IMR-90 (cell line): ENCODE data around the gene UNC119. TPM values are rescaled to one million over a fixed set of nuclear protein-coding genes. Genes with fewer than 3 reads are reported as not detected.

ENCODE experiments used
- ATAC-seq: fragments of 200-7000 bp; cut with Tn5 transposase; 2 replicates; pipeline ENCODE4 v1.9.1; 2020; ENCODE audit warnings: low read depth, mild to moderate bottlenecking, moderate library complexity
- BruUV-seq: library from RNA; stranded (reverse); fragments of 400-500 nt; replicated peaks from 2 replicates; lab custom pipeline; 2021; lab: Mats Ljungman, UMichigan
- CTCF ChIA-PET: fragments of 300-600 bp; formaldehyde crosslinking; extraction: SDS; loops from one replicate; lab custom pipeline; 2021; ENCODE audit warnings: antibody characterized with exemption; lab: Yijun Ruan, JAX
- POLR2A ChIA-PET: fragments of 300-600 bp; sonication (Branson Sonifier 250); formaldehyde crosslinking; loops from one replicate; lab custom pipeline; 2022; ENCODE audit warnings: antibody characterized with exemption; ENCODE audit not compliant: unreplicated experiment; lab: Charles Lee
- DNase-seq: peaks from one replicate; pipeline ENCODE4 v3.0.0; 2013
- H2AFZ ChIP-seq: replicated peaks from 2 replicates; pipeline ENCODE3; 2013; ENCODE audit warnings: low read length, mild to moderate bottlenecking; ENCODE audit not compliant: poor library complexity
- H2AK5ac ChIP-seq: 2 replicates; pipeline ENCODE4 v1.6.1; 2013; ENCODE audit warnings: low read depth, low read length, inconsistent platforms
- H2AK9ac ChIP-seq: replicated peaks from 2 replicates; pipeline ENCODE3; 2013; ENCODE audit warnings: mild to moderate bottlenecking, low read depth, low read length, moderate library complexity; ENCODE audit not compliant: poor library complexity
- H2BK120ac ChIP-seq: 2 replicates; pipeline ENCODE4 v1.6.1; 2013; ENCODE audit warnings: low read depth, low read length, inconsistent platforms
- H2BK15ac ChIP-seq: 3 replicates; pipeline ENCODE4 v1.6.1; 2013; ENCODE audit warnings: low read depth, low read length, inconsistent platforms
- H2BK20ac ChIP-seq: 2 replicates; pipeline ENCODE4 v1.6.1; 2013; ENCODE audit warnings: low read depth, mild to moderate bottlenecking, inconsistent platforms, low read length, moderate library complexity
- H2BK5ac ChIP-seq: 2 replicates; pipeline ENCODE4 v1.6.1; 2013; ENCODE audit warnings: mild to moderate bottlenecking, low read depth, low read length, inconsistent platforms; ENCODE audit not compliant: poor library complexity, severe bottlenecking
- H3K14ac ChIP-seq: replicated peaks from 2 replicates; pipeline ENCODE4 v1.6.1; 2013; ENCODE audit warnings: low read depth, low read length, inconsistent platforms
- H3K18ac ChIP-seq: 2 replicates; pipeline ENCODE4 v1.6.1; 2013; ENCODE audit warnings: low read depth, low read length, control low read depth
- H3K23ac ChIP-seq: 2 replicates; pipeline ENCODE4 v1.6.1; 2013; ENCODE audit warnings: low read depth, low read length, inconsistent platforms
- H3K27ac ChIP-seq: 2 replicates; pipeline ENCODE4 v1.5.1; 2013; ENCODE audit warnings: mild to moderate bottlenecking, control low read depth, low read length; ENCODE audit not compliant: insufficient read depth
- H3K27me3 ChIP-seq: 2 replicates; pipeline ENCODE4 v1.6.1; 2013; ENCODE audit warnings: low read length; ENCODE audit not compliant: control insufficient read depth, insufficient read depth
- H3K36me3 ChIP-seq: 2 replicates; pipeline ENCODE4 v1.6.1; 2013; ENCODE audit warnings: low read length, mixed read lengths; ENCODE audit not compliant: control insufficient read depth, insufficient read depth
- H3K4ac ChIP-seq: 2 replicates; pipeline ENCODE4 v1.6.1; 2013; ENCODE audit warnings: low read depth, low read length, inconsistent platforms
- H3K4me1 ChIP-seq: 2 replicates; pipeline ENCODE4 v1.6.1; 2013; ENCODE audit warnings: low read length, mixed read lengths; ENCODE audit not compliant: control insufficient read depth, insufficient read depth
- H3K4me2 ChIP-seq: 2 replicates; pipeline ENCODE4 v1.6.1; 2013; ENCODE audit warnings: low read depth, mild to moderate bottlenecking, control low read depth, low read length, moderate library complexity
- H3K4me3 ChIP-seq: 2 replicates; pipeline ENCODE4 v1.5.1; 2013; ENCODE audit warnings: low read depth, mild to moderate bottlenecking, control low read depth, low read length, moderate library complexity; ENCODE audit not compliant: insufficient read depth
- H3K56ac ChIP-seq: 2 replicates; pipeline ENCODE4 v1.6.1; 2013; ENCODE audit warnings: low read length, inconsistent platforms; ENCODE audit not compliant: insufficient read depth; ENCODE audit errors: extremely low read depth
- H3K79me1 ChIP-seq, 2 experiments: 2 replicates each; pipeline ENCODE4 v1.6.1; 2013; ENCODE audit warnings: low read length in 2 of 2, inconsistent platforms in 1 of 2, low read depth in 1 of 2
- H3K9ac ChIP-seq: 2 replicates; pipeline ENCODE4 v1.6.1; 2013; ENCODE audit warnings: low read depth, low read length, control low read depth
- H3K9me1 ChIP-seq: 2 replicates; pipeline ENCODE4 v1.6.1; 2013; ENCODE audit warnings: low read length, inconsistent platforms; ENCODE audit not compliant: insufficient read depth
- H3K9me3 ChIP-seq: 2 replicates; pipeline ENCODE4 v1.6.1; 2013; ENCODE audit warnings: low read length; ENCODE audit not compliant: control insufficient read depth, insufficient read depth
- H4K20me1 ChIP-seq: 2 replicates; pipeline ENCODE4 v1.6.1; 2013; ENCODE audit warnings: low read length, inconsistent platforms; ENCODE audit not compliant: insufficient read depth
- H4K5ac ChIP-seq: 2 replicates; pipeline ENCODE4 v1.6.1; 2013; ENCODE audit warnings: mild to moderate bottlenecking, low read depth, low read length, control low read depth
- H4K8ac ChIP-seq, 2 experiments: 2 replicates each; pipeline ENCODE4 v1.6.1; 2013; ENCODE audit warnings: low read depth in 2 of 2, low read length in 2 of 2, control low read depth in 1 of 2, inconsistent platforms in 1 of 2
- H4K91ac ChIP-seq: 2 replicates; pipeline ENCODE4 v1.6.1; 2013; ENCODE audit warnings: low read depth, low read length, inconsistent platforms; ENCODE audit not compliant: insufficient read depth
- BHLHE40 ChIP-seq: fragments of 150-350 bp; IDR thresholded peaks from 2 replicates; pipeline ENCODE4 v1.6.1; 2016; ENCODE audit warnings: mild to moderate bottlenecking, low read depth, low read length
- CHD1 ChIP-seq: IDR thresholded peaks from 2 replicates; pipeline ENCODE4 v1.6.1; 2012; ENCODE audit warnings: low read depth, low read length, improper control_type of control experiment
- ELK1 ChIP-seq: fragments of 150-350 bp; IDR thresholded peaks from 2 replicates; pipeline ENCODE4 v1.6.1; 2016; ENCODE audit warnings: low read depth, mild to moderate bottlenecking, low read length, moderate library complexity, borderline replicate concordance
- MXI1 ChIP-seq: IDR thresholded peaks from 2 replicates; pipeline ENCODE4 v1.6.1; 2012; ENCODE audit warnings: low read depth, mild to moderate bottlenecking, low read length, moderate library complexity, borderline replicate concordance
- NFE2L2 ChIP-seq: fragments of 150-350 bp; IDR thresholded peaks from 2 replicates; pipeline ENCODE4 v1.6.1; 2016; ENCODE audit warnings: low read depth, mild to moderate bottlenecking, low read length
- RAD21 ChIP-seq: IDR thresholded peaks from 2 replicates; pipeline ENCODE4 v1.6.1; 2012; ENCODE audit warnings: low read length, improper control_type of control experiment
- RCOR1 ChIP-seq: IDR thresholded peaks from 2 replicates; pipeline ENCODE4 v1.6.1; 2012; ENCODE audit warnings: mild to moderate bottlenecking, low read length, improper control_type of control experiment; ENCODE audit not compliant: insufficient replicate concordance
- USF2 ChIP-seq: fragments of 150-350 bp; IDR thresholded peaks from 2 replicates; pipeline ENCODE4 v1.6.1; 2017; ENCODE audit warnings: mild to moderate bottlenecking, antibody characterized with exemption, low read length, low read depth
- WGBS, 2 experiments: methylation state at CpG; one replicate each; pipeline versions ENCODE4 v1.1.5 to v1.1.7; 2013; ENCODE audit warnings: missing lambda C conversion rate in 2 of 2; ENCODE audit not compliant: insufficient read length in 1 of 2; ENCODE audit errors: extremely low coverage in 2 of 2; 5-methylcytosine and 5-hydroxymethylcytosine counted together
- dilution Hi-C: fragments of 300-500 bp; cut with HindIII; formaldehyde crosslinking; loops from one replicate; pipeline ENCODE4 v1.14.3; 2018; ENCODE audit warnings: low sequenced_read_pairs; ENCODE audit not compliant: unreplicated experiment
- in situ Hi-C: fragments of 300-500 bp; cut with MboI; formaldehyde crosslinking; loops from 3 replicates; pipeline ENCODE4 v1.14.3; 2019; ENCODE audit warnings: low sequenced_read_pairs, inconsistent platforms, mixed read lengths
- intact Hi-C: fragments of 100-400 bp; cut with micrococcal nuclease; formaldehyde crosslinking; loops from 2 replicates; pipeline ENCODE4 v1.10.0; 2022
- polyA plus RNA-seq, 3 experiments: library from polyadenylated mRNA; depleted of rRNA; stranded (reverse); fragments of >200 nt; gene quantifications; 2 replicates each; pipeline ENCODE4 v1.2.3, GENCODE V29; 2012; ENCODE audit warnings: low replicate concordance in 1 of 3
- total RNA-seq: library from RNA; depleted of rRNA; stranded (reverse); fragments of >200 nt; gene quantifications from 2 replicates; pipeline ENCODE4 v1.2.3, GENCODE V29; 2012

UNC119 gene
- total and polyA plus RNA-seq, 2 of the 4 experiments (the other 2 are of a cell fraction): 22.4 to 57.4 TPM

- no peaks in the 10 kb centered on the region for H3K9me3 ChIP-seq
- no peak overlapping the region for H3K27ac ChIP-seq
- ChIA-PET POLR2A (no interaction called here), CTCF (no interaction called here)
- H2AK5ac ChIP-seq: no peak overlapping the region
- H3K56ac ChIP-seq: no peak overlapping the region
- H3K79me1 ChIP-seq: no peaks in the 10 kb centered on the region
- no peak overlapping the region for H2BK5ac ChIP-seq
- BruUV-seq: no TSS peak
- in situ Hi-C loops: no loop called here
- no peak overlapping the region for H2BK120ac ChIP-seq
- no peak overlapping the region for H2BK15ac ChIP-seq
- TF ChIP-seq RCOR1: no peak
- TF ChIP-seq MXI1: no peak
- TF ChIP-seq BHLHE40: no peak
- TF ChIP-seq ELK1: no peak
- no peak for TF ChIP-seq CHD1
- TF ChIP-seq NFE2L2: no peak
- TF ChIP-seq USF2: no peak
- no peak for TF ChIP-seq RAD21
- 56% methylated on average over 5 of the region's 8 CpGs; no CpG with 5 or more reads in 1 of the 2 experiments for WGBS, 2 experiments
- intact Hi-C loops: no loop called here
- H4K8ac ChIP-seq: no peak overlapping the region
- no peak overlapping the region for H3K18ac ChIP-seq
- H2BK20ac ChIP-seq: no peak overlapping the region
- H3K4ac ChIP-seq: no peak overlapping the region
- peaks cover 6% of the 10 kb centered on the region for H3K9me1 ChIP-seq
- no peak overlapping the region for H2AK9ac ChIP-seq
- peaks cover 13% of the 10 kb centered on the region for H3K4me1 ChIP-seq
- no peak overlapping the region for H4K5ac ChIP-seq
- no peak overlapping the region for H3K4me3 ChIP-seq
- no peak overlapping the region for H3K9ac ChIP-seq
- no peak overlapping the region for H4K91ac ChIP-seq
- ATAC-seq (no peak), DNase-seq (no peak)
- H3K4me2 ChIP-seq: no peak overlapping the region
- no peak overlapping the region for H3K14ac ChIP-seq
- peaks cover 20% of the 10 kb centered on the region for H3K27me3 ChIP-seq
- dilution Hi-C loops: no loop called here
- H4K20me1 ChIP-seq: no peaks in the 10 kb centered on the region
- H3K23ac ChIP-seq: no peak overlapping the region
- H2AFZ ChIP-seq: no peak overlapping the region
- H3K36me3 ChIP-seq: no peaks in the 10 kb centered on the region
Measured at GRCh38 chr17:28526381-28526780, 26.0 kb downstream of the UNC119 start.
